ENCODE data around the gene HTN1. TPM values are rescaled to one million over a fixed set of nuclear protein-coding genes. Genes with fewer than 3 reads are reported as not detected.

Gene HTN1
- total RNA-seq, 5 donors from 2014 or later (not counting 1 experiment from before 2014, with no cell fraction given) = not detected

DNA sequence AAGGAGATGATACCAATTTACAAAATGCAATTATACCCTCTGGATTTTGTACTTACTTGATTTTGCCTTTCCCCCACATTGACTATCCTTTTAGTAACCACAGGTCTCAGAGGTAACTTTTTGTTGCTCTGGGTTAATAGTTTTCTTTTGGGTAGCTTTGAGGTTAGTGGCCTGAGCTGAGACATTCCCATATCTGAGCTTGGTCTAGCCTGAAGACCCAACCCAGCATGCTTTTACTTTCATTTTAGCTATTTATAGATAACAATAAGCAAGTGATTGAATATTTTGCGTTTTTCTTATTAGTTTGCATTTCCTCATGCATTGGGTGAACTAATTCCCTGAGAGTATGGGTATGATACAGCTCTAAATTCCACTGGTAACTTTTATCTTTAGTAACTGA lies 11.8 kb downstream of the HTN1 start:
- Mint-ChIP-seq H3K9me3 (peaks cover 2% of the 10 kb centered on the region in 3 donors), H3K27me3 (no peaks in the 10 kb centered on the region), H3K36me3 (no peaks in the 10 kb centered on the region), H3K27ac (no peak overlapping the region), H3K4me3 (no peak overlapping the region), H3K4me1 (no peaks in the 10 kb centered on the region)
- ChIA-PET CTCF (no interaction called here), POLR2A (no interaction called here)
- no peak for DNase-seq
- no peaks in the 10 kb centered on the region for H3K9me3 ChIP-seq
- no peak overlapping the region for H3K4me3 ChIP-seq (ENCODE audit: control insufficient read depth in 1 of 2, extremely low read depth in 1 of 2, low read length in 1 of 2)
- no peak overlapping the region for H3K27ac ChIP-seq (ENCODE audit: low read length)
- ATAC-seq (replicated peaks in 1 of 4) = no peak
- H3K36me3 ChIP-seq (ENCODE audit: control insufficient read depth in 2 of 2, extremely low read depth in 1 of 2, insufficient read depth in 1 of 2, low read length in 1 of 2) = no peaks in the 10 kb centered on the region
- no peaks in the 10 kb centered on the region for H3K4me1 ChIP-seq (ENCODE audit: control insufficient read depth in 1 of 2, extremely low read depth in 1 of 2, insufficient read depth in 2 of 2, low read length in 2 of 2)
- no CpG with 5 or more reads among the region's 1 CpG for WGBS (ENCODE audit: insufficient coverage)
- H3K27me3 ChIP-seq (replicated peaks in 1 of 2; ENCODE audit: control insufficient read depth in 2 of 2, extremely low read depth in 1 of 2, insufficient read depth in 2 of 2, low read length in 1 of 2) = no peaks in the 10 kb centered on the region

DNA sequence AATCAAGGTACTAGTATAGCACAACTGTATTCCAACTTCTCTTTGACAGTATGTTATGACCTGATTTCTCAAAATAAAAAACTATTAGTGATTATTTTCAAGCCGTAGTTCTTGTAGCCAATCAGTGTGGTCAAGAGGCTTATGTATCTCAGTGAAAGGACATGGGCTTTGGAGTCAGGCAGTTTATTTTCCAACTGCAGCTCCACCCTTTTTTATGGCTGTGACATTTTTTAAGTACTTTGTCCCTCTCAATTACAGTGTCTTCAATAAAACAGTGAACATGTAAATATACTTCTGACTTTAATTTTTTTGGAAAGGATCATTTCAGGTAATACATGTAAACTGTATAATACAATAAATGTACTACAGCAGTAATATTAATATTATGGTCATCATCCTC lies 30.0 kb downstream of the HTN1 start:
- DNase-seq = no peak
- ChIA-PET POLR2A (no interaction called here), CTCF (no interaction called here)
- H3K27me3 ChIP-seq (replicated peaks in 1 of 2; ENCODE audit: control insufficient read depth in 2 of 2, extremely low read depth in 1 of 2, insufficient read depth in 2 of 2, low read length in 1 of 2) = no peaks in the 10 kb centered on the region
- no peaks in the 10 kb centered on the region for H3K36me3 ChIP-seq (ENCODE audit: control insufficient read depth in 2 of 2, extremely low read depth in 1 of 2, insufficient read depth in 1 of 2, low read length in 1 of 2)
- H3K4me1 ChIP-seq (ENCODE audit: control insufficient read depth in 1 of 2, extremely low read depth in 1 of 2, insufficient read depth in 2 of 2, low read length in 2 of 2) = no peaks in the 10 kb centered on the region
- WGBS (ENCODE audit: insufficient coverage) = no CpG with 5 or more reads among the region's 1 CpG
- Mint-ChIP-seq H3K36me3 (no peaks in the 10 kb centered on the region), H3K9me3 (no peaks in the 10 kb centered on the region), H3K27me3 (no peaks in the 10 kb centered on the region), H3K27ac (no peak overlapping the region), H3K4me3 (no peak overlapping the region), H3K4me1 (no peaks in the 10 kb centered on the region)
- no peak overlapping the region for H3K4me3 ChIP-seq (ENCODE audit: control insufficient read depth in 1 of 2, extremely low read depth in 1 of 2, low read length in 1 of 2)
- H3K9me3 ChIP-seq = no peaks in the 10 kb centered on the region
- H3K27ac ChIP-seq (ENCODE audit: low read length) = no peak overlapping the region
- no peak for ATAC-seq (replicated peaks in 1 of 4)

DNA sequence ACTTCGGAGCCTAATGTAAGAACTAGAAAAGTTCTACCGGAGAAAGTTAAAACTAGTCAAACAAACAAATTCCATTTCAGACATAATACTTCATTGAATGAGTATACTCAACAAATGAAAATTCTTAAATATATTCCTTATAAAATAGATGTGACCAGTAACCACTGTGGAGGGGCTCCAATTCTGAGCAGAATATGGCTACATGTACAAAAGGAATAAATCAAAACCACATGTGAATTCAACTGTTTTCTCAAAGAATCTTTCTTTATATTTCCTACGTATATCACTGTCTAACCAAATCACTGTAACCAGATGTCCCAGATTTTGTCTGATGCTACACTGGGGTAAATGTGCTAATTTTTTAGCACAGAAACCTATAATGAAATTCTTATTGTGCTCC lies 49.0 kb downstream of the HTN1 start:
- ChIA-PET CTCF (no interaction called here), POLR2A (no interaction called here)
- no peak overlapping the region for H3K4me3 Mint-ChIP-seq
- no CpG with 5 or more reads among the region's 3 CpGs for WGBS (ENCODE audit: insufficient coverage)
- Histone ChIP-seq H3K4me1 (ENCODE audit: control insufficient read depth in 1 of 2, extremely low read depth in 1 of 2, insufficient read depth in 2 of 2, low read length in 2 of 2) (no peaks in the 10 kb centered on the region), H3K4me3 (ENCODE audit: control insufficient read depth in 1 of 2, extremely low read depth in 1 of 2, low read length in 1 of 2) (no peak overlapping the region), H3K9me3 (no peaks in the 10 kb centered on the region), H3K27me3 (replicated peaks in 1 of 2; ENCODE audit: control insufficient read depth in 2 of 2, extremely low read depth in 1 of 2, insufficient read depth in 2 of 2, low read length in 1 of 2) (no peaks in the 10 kb centered on the region), H3K36me3 (ENCODE audit: control insufficient read depth in 2 of 2, extremely low read depth in 1 of 2, insufficient read depth in 1 of 2, low read length in 1 of 2) (no peaks in the 10 kb centered on the region), H3K27ac (ENCODE audit: low read length) (no peak overlapping the region)
- H3K4me1 Mint-ChIP-seq = no peaks in the 10 kb centered on the region
- DNase-seq = no peak
- no peak overlapping the region for H3K27ac Mint-ChIP-seq
- peaks cover 0 to 6% (median 0%) of the 10 kb centered on the region in 3 donors for H3K9me3 Mint-ChIP-seq
- ATAC-seq (replicated peaks in 1 of 4) = no peak
- no peaks in the 10 kb centered on the region for H3K27me3 Mint-ChIP-seq
- no peaks in the 10 kb centered on the region for H3K36me3 Mint-ChIP-seq

Other genes with a start within 250 kb of the HTN1 start
- not detected for gene SULT1E1, start 190.3 kb upstream of the HTN1 start, total RNA-seq
- gene CSN1S1, start 119.4 kb upstream of the HTN1 start, total RNA-seq = not detected
- gene CSN2, start 84.7 kb upstream of the HTN1 start, total RNA-seq = not detected
- gene STATH, start 54.5 kb upstream of the HTN1 start, total RNA-seq = not detected
- not detected for gene HTN3, start 22.0 kb upstream of the HTN1 start, total RNA-seq
- gene PRR27, start 103.8 kb downstream of the HTN1 start, total RNA-seq = not detected
- gene ODAM, start 145.3 kb downstream of the HTN1 start, total RNA-seq = not detected
- not detected for gene FDCSP, start 175.7 kb downstream of the HTN1 start, total RNA-seq
- gene CSN3, start 192.2 kb downstream of the HTN1 start, total RNA-seq = not detected

Data from T-cell (primary cell).